ENCODE measurements around the gene SLC39A5.

Gene SLC39A5

GRCh38 chr12:56274299-56274698 is 44.4 kb downstream of the SLC39A5 start:
- no peak overlapping the region for H2BK120ac ChIP-seq (ENCODE audit: low read depth, low read length)
- DNase-seq = no peak
- no peak overlapping the region for H2AFZ ChIP-seq (ENCODE audit: low read depth, low read length)
- H3K14ac ChIP-seq (ENCODE audit: low read length in 2 of 2) = no peak overlapping the region
- H3K4ac ChIP-seq (ENCODE audit: low read depth in 1 of 2, low read length in 2 of 2) = no peak overlapping the region
- H3K27ac ChIP-seq (ENCODE audit: low read length, poor library complexity, severe bottlenecking) = no peak overlapping the region
- H3K79me1 ChIP-seq (replicated peaks; ENCODE audit: low read length, poor library complexity, severe bottlenecking) = peaks cover 9% of the 10 kb centered on the region
- H2BK15ac ChIP-seq (ENCODE audit: low read depth, poor library complexity, severe bottlenecking) = no peak overlapping the region
- H2AK5ac ChIP-seq (ENCODE audit: low read length, severe bottlenecking) = no peak overlapping the region
- H3K4me2 ChIP-seq (ENCODE audit: low read length, poor library complexity, severe bottlenecking) = no peak overlapping the region
- no peak overlapping the region for H2BK5ac ChIP-seq (ENCODE audit: low read depth, low read length, poor library complexity, severe bottlenecking)
- no peak overlapping the region for H3K18ac ChIP-seq (ENCODE audit: low read depth in 1 of 2, low read length in 2 of 2)
- no peak overlapping the region for H2BK12ac ChIP-seq (ENCODE audit: low read length in 2 of 2)
- no peak overlapping the region for H4K91ac ChIP-seq (ENCODE audit: low read length)
- H3K9ac ChIP-seq (ENCODE audit: low read length) = no peak overlapping the region
- no peaks in the 10 kb centered on the region for H3K4me1 ChIP-seq (ENCODE audit: control insufficient read depth, insufficient read depth, low read depth, low read length)
- 80% methylated on average over 2 of the region's 2 CpGs for WGBS
- H3K9me3 ChIP-seq (ENCODE audit: control insufficient read depth, low read length) = no peaks in the 10 kb centered on the region
- peaks cover 55 to 91% of the 10 kb centered on the region in 2 experiments for H3K36me3 ChIP-seq (ENCODE audit: control insufficient read depth in 1 of 2, insufficient read depth in 2 of 2, low read depth in 1 of 2, low read length in 2 of 2)
- no peaks in the 10 kb centered on the region for H3K27me3 ChIP-seq (ENCODE audit: control insufficient read depth in 1 of 2, insufficient read depth in 1 of 2, low read length in 2 of 2)
- no peak overlapping the region for H3K23ac ChIP-seq (ENCODE audit: low read length in 2 of 2)
- no peak overlapping the region for H3K4me3 ChIP-seq (ENCODE audit: insufficient read depth in 1 of 2, low read depth in 1 of 2, low read length in 2 of 2)
- H4K8ac ChIP-seq (ENCODE audit: low read length) = no peak overlapping the region

- WGBS = 98% methylated on average over 3 of the region's 3 CpGs
- no peak overlapping the region for H3K27ac ChIP-seq (ENCODE audit: low read length, poor library complexity, severe bottlenecking)
- no peak overlapping the region for H2BK12ac ChIP-seq (ENCODE audit: low read length in 2 of 2)
- no peak overlapping the region for H2BK5ac ChIP-seq (ENCODE audit: low read depth, low read length, poor library complexity, severe bottlenecking)
- no peaks in the 10 kb centered on the region for H3K27me3 ChIP-seq (ENCODE audit: control insufficient read depth in 1 of 2, insufficient read depth in 1 of 2, low read length in 2 of 2)
- no peak for DNase-seq
- H4K91ac ChIP-seq (ENCODE audit: low read length) = no peak overlapping the region
- no peak overlapping the region for H2AK5ac ChIP-seq (ENCODE audit: low read length, severe bottlenecking)
- H3K4me3 ChIP-seq (ENCODE audit: insufficient read depth in 1 of 2, low read depth in 1 of 2, low read length in 2 of 2) = no peak overlapping the region
- no peaks in the 10 kb centered on the region for H3K4me1 ChIP-seq (ENCODE audit: control insufficient read depth, insufficient read depth, low read depth, low read length)
- H3K79me1 ChIP-seq (replicated peaks; ENCODE audit: low read length, poor library complexity, severe bottlenecking) = peaks cover 14% of the 10 kb centered on the region
- no peak overlapping the region for H3K18ac ChIP-seq (ENCODE audit: low read depth in 1 of 2, low read length in 2 of 2)
- peaks cover 68 to 89% of the 10 kb centered on the region in 2 experiments for H3K36me3 ChIP-seq (ENCODE audit: control insufficient read depth in 1 of 2, insufficient read depth in 2 of 2, low read depth in 1 of 2, low read length in 2 of 2)
- no peak overlapping the region for H3K23ac ChIP-seq (ENCODE audit: low read length in 2 of 2)
- H3K14ac ChIP-seq (ENCODE audit: low read length in 2 of 2) = no peak overlapping the region
- H3K9ac ChIP-seq (ENCODE audit: low read length) = no peak overlapping the region
- H2BK120ac ChIP-seq (ENCODE audit: low read depth, low read length) = no peak overlapping the region
- H2AFZ ChIP-seq (ENCODE audit: low read depth, low read length) = no peak overlapping the region
- no peak overlapping the region for H4K8ac ChIP-seq (ENCODE audit: low read length)
- H3K9me3 ChIP-seq (ENCODE audit: control insufficient read depth, low read length) = no peaks in the 10 kb centered on the region
- H3K4ac ChIP-seq (ENCODE audit: low read depth in 1 of 2, low read length in 2 of 2) = no peak overlapping the region
- no peak overlapping the region for H3K4me2 ChIP-seq (ENCODE audit: low read length, poor library complexity, severe bottlenecking)
- H2BK15ac ChIP-seq (ENCODE audit: low read depth, poor library complexity, severe bottlenecking) = no peak overlapping the region
Observed at GRCh38 chr12:56278905-56279304, 49.1 kb downstream of the SLC39A5 start.

- H2BK12ac ChIP-seq (ENCODE audit: low read length in 2 of 2) = no peak overlapping the region
- peaks cover 59 to 81% of the 10 kb centered on the region in 2 experiments for H3K36me3 ChIP-seq (ENCODE audit: control insufficient read depth in 1 of 2, insufficient read depth in 2 of 2, low read depth in 1 of 2, low read length in 2 of 2)
- H3K4me3 ChIP-seq (ENCODE audit: insufficient read depth in 1 of 2, low read depth in 1 of 2, low read length in 2 of 2) = no peak overlapping the region
Observed at GRCh38 chr12:56280849-56281248, 51.0 kb downstream of the SLC39A5 start.

GRCh38 chr12:56282030-56282429 is 52.2 kb downstream of the SLC39A5 start:
- no peaks in the 10 kb centered on the region for H3K27me3 ChIP-seq (ENCODE audit: control insufficient read depth in 1 of 2, insufficient read depth in 1 of 2, low read length in 2 of 2)
- peaks cover 54 to 81% of the 10 kb centered on the region in 2 experiments for H3K36me3 ChIP-seq (ENCODE audit: control insufficient read depth in 1 of 2, insufficient read depth in 2 of 2, low read depth in 1 of 2, low read length in 2 of 2)
- H3K23ac ChIP-seq (ENCODE audit: low read length in 2 of 2) = no peak overlapping the region
- H3K9me3 ChIP-seq (ENCODE audit: control insufficient read depth, low read length) = no peaks in the 10 kb centered on the region
- no peak overlapping the region for H4K8ac ChIP-seq (ENCODE audit: low read length)
- peaks cover 11% of the 10 kb centered on the region for H3K79me1 ChIP-seq (replicated peaks; ENCODE audit: low read length, poor library complexity, severe bottlenecking)
- no peak overlapping the region for H2BK12ac ChIP-seq (ENCODE audit: low read length in 2 of 2)
- no peak overlapping the region for H2AFZ ChIP-seq (ENCODE audit: low read depth, low read length)
- H3K4ac ChIP-seq (ENCODE audit: low read depth in 1 of 2, low read length in 2 of 2) = no peak overlapping the region
- H3K4me2 ChIP-seq (ENCODE audit: low read length, poor library complexity, severe bottlenecking) = no peak overlapping the region
- no peak overlapping the region for H3K18ac ChIP-seq (ENCODE audit: low read depth in 1 of 2, low read length in 2 of 2)
- no peak overlapping the region for H3K4me3 ChIP-seq (ENCODE audit: insufficient read depth in 1 of 2, low read depth in 1 of 2, low read length in 2 of 2)
- 91% methylated on average over 5 of the region's 6 CpGs for WGBS
- no peak overlapping the region for H2BK120ac ChIP-seq (ENCODE audit: low read depth, low read length)
- DNase-seq = no peak
- H4K91ac ChIP-seq (ENCODE audit: low read length) = no peak overlapping the region
- H3K14ac ChIP-seq (ENCODE audit: low read length in 2 of 2) = no peak overlapping the region
- H3K27ac ChIP-seq (ENCODE audit: low read length, poor library complexity, severe bottlenecking) = no peak overlapping the region
- H2BK15ac ChIP-seq (ENCODE audit: low read depth, poor library complexity, severe bottlenecking) = no peak overlapping the region
- no peak overlapping the region for H3K9ac ChIP-seq (ENCODE audit: low read length)
- H2AK5ac ChIP-seq (ENCODE audit: low read length, severe bottlenecking) = no peak overlapping the region
- peaks cover 3% of the 10 kb centered on the region for H3K4me1 ChIP-seq (ENCODE audit: control insufficient read depth, insufficient read depth, low read depth, low read length)
- no peak overlapping the region for H2BK5ac ChIP-seq (ENCODE audit: low read depth, low read length, poor library complexity, severe bottlenecking)

More at GRCh38 chr12:56280849-56281248, 51.0 kb downstream of the SLC39A5 start:
- H2BK15ac ChIP-seq (ENCODE audit: low read depth, poor library complexity, severe bottlenecking) = no peak overlapping the region
- no peak overlapping the region for H2BK5ac ChIP-seq (ENCODE audit: low read depth, low read length, poor library complexity, severe bottlenecking)
- H2AFZ ChIP-seq (ENCODE audit: low read depth, low read length) = no peak overlapping the region
- peaks cover 3% of the 10 kb centered on the region for H3K4me1 ChIP-seq (ENCODE audit: control insufficient read depth, insufficient read depth, low read depth, low read length)
- H4K8ac ChIP-seq (ENCODE audit: low read length) = no peak overlapping the region
- no peak overlapping the region for H3K23ac ChIP-seq (ENCODE audit: low read length in 2 of 2)
- H2AK5ac ChIP-seq (ENCODE audit: low read length, severe bottlenecking) = no peak overlapping the region
- no peaks in the 10 kb centered on the region for H3K9me3 ChIP-seq (ENCODE audit: control insufficient read depth, low read length)
- no peak overlapping the region for H3K9ac ChIP-seq (ENCODE audit: low read length)
- no peaks in the 10 kb centered on the region for H3K27me3 ChIP-seq (ENCODE audit: control insufficient read depth in 1 of 2, insufficient read depth in 1 of 2, low read length in 2 of 2)
- H3K14ac ChIP-seq (ENCODE audit: low read length in 2 of 2) = no peak overlapping the region
- H3K4ac ChIP-seq (ENCODE audit: low read depth in 1 of 2, low read length in 2 of 2) = no peak overlapping the region
- H3K4me2 ChIP-seq (ENCODE audit: low read length, poor library complexity, severe bottlenecking) = no peak overlapping the region
- no peak overlapping the region for H3K18ac ChIP-seq (ENCODE audit: low read depth in 1 of 2, low read length in 2 of 2)
- no peak overlapping the region for H2BK120ac ChIP-seq (ENCODE audit: low read depth, low read length)
- H3K27ac ChIP-seq (ENCODE audit: low read length, poor library complexity, severe bottlenecking) = no peak overlapping the region
- peaks cover 12% of the 10 kb centered on the region for H3K79me1 ChIP-seq (replicated peaks; ENCODE audit: low read length, poor library complexity, severe bottlenecking)
- no peak overlapping the region for H4K91ac ChIP-seq (ENCODE audit: low read length)
- no peak for DNase-seq

Data from mesenchymal stem cell (in vitro differentiated cells and primary cell).